Measurements from ENCODE around the gene DRG2.

The DRG2 gene, protein sequence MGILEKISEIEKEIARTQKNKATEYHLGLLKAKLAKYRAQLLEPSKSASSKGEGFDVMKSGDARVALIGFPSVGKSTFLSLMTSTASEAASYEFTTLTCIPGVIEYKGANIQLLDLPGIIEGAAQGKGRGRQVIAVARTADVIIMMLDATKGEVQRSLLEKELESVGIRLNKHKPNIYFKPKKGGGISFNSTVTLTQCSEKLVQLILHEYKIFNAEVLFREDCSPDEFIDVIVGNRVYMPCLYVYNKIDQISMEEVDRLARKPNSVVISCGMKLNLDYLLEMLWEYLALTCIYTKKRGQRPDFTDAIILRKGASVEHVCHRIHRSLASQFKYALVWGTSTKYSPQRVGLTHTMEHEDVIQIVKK

DNA sequence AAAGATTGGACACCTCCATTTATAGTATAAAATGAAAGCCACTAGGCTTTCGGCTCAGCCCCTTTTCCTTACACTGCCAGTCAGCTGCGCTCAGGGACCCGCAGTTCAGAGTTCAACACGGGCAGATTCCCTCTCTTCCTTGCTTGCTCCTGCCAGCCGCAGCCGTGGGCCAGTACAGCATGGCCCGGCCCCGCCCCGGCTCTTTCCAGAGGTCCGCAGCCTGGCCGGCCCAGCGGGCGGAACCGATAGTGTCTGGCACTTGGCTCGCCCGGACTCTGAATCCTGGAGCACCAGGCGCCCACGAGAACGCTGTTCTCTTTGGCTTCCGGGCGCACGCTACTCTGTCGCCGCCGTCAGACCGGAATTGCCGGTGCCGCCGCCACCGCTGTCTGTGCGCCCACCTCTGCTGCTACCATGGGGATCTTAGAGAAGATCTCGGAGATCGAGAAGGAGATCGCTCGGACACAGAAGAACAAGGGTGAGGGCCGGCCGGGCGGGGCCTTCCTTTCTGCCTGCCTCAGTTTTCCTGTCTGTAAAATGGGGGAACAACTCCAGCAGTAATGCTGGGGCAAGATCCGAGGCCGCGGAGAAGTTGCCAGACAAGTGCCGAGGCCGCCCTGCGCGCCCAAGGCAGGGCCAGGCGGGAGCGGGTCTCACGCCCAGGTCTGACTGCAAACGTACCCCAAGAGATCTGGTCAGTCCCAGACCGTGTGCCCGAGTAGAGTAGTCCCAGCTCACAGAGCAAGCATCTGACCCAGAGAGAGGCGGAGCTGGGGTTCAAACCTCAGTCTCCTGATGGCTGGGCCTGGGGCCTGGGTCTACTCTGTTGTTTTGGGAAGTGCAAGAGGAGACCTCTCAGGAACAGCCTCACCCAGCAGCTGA, at the start of gene DRG2:
DRG2 (plus strand) TSS at position 339 of the 882 bp plus-strand sequence; CDS start at position 415, 76 bp downstream.
- DNase-seq: peak; percentile 84

DNA sequence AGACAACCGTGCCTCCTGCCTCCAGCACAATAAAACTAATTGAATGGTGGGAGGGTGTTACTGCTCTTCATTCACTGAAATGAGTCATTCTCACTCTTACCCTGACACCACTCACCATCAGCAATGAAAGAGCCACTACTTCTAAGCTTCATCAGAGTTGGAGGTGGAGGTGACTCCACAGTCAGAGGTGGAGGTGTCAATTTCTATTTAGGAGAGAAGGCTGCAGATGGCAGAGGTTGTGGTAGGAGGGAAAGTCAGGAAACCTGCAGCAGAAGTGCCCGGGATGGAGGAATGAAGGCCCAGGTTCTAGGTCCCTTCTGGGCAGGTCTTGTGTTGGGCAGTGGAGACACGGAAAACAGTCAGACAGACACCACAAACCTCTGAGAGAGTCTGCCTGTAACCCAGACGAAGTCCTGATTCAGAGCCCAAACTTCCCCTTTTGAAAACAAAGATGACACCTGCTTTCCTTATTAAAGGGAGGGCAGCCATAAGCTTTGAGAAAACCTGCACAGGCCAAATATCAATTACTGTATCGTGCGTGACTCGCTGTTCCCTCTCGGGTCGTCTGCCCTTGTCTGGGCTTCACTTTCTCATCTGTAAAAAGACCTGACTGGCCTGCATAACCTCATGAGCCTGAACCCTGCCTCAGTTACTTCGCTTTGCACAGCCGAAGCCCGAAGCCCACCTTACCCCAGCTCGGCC, 49.4 kb upstream of the DRG2 start:
- peak; percentile 29 for DNase-seq

DNA sequence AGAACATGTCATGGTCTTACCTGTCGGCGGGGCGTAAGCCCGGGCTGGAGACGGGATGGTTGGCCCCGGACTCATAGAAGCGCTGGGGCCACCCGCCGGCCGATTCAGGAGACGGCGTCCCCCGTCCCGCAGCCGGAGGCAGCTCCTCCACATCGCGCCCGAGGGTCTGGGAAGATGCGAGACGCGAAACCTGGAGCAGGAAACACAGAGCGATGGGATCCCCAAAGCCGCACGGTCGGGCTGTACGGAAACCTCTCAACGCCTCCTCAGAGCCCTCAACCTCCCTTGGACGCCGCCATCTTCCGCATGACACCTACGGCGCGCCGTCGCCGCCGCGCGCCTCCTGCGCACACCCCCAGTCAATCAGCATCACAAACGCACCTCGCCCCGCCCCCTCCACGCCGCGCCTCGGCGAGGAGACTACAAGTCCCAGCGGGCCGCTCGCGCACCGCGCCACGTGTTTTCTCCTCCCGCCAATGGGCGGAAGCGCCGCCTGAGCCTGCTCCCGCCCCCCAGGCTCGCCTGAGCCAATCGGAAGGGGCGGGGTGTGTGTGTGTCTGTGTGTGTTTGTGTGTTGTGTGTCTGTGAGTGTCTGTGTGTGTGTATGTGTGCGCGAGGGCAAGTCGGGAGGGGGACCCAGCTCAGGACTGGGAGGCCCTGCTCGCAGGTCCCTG, 48.8 kb upstream of the DRG2 start, which contains the start of the genes ATPAF2 and GID4:
ATPAF2 (minus strand) TSS at position 308 of the 674 bp plus-strand sequence; CDS start at position 153, 155 bp downstream.
GID4 (plus strand) TSS at position 548 of the 674 bp plus-strand sequence; CDS start at position 605, 57 bp downstream.
- DNase-seq: peak; percentile 99

DNA sequence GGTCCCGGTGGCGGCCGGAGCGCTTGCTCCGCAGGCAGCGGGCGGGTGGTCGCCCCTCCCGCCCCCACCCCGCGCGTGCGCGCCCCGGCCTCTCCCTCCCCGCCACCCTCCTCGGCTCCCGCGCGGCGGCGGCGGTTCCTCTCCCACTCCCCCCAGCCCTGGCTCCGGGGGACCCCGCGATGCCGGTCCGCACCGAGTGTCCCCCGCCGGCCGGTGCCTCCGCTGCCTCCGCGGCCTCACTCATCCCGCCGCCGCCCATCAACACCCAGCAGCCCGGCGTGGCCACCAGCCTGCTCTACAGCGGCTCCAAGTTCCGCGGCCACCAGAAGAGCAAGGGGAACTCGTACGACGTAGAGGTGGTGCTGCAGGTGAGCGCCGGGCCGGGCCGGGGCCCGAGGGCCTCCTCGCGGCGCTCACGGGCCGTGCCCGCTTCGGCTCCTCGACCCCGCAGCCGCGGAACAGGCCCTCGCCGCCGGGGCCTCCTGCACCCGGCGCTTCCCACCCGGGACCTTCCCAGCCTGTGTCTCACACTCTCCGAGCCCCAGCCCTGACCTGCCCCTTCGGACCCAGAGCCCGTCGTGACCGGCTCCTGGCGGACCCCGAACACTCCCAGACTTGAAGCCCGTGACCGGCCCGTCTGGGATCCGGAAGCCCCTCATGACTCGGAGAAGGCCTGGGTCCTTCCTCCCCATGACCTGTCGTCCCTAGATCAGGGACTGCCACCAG, 48.0 kb upstream of the DRG2 start:
- peak; percentile 11 for DNase-seq

DNA sequence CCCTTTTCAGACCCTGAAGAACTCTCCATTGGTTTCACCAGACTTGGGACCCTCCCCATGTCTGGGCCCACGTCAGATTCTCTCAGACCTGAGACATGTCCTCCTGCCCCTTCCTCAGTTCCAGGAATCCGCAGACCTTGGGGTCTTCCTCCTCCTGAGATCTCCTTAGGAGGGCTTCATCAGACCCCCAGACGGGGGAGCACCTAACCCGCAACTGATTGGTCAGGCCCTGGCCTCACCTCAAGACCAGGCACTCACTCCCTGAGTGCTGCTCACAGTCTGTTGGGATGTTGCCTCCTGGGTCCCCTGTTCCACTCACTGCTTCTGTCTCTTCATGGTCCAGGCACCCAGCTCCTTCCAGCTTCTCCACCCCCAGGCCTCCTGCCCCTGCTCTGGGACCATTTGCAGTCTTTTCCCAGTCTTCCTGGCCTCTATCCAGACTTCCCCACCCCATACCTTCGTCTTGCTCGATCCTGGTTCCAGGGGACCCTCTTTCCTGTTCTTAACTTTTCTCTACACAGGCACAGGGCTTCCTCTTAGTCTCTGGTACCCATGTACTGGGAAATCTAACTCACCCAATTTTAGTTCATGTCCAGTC, 47.4 kb upstream of the DRG2 start:
- DNase-seq: no peak

DNA sequence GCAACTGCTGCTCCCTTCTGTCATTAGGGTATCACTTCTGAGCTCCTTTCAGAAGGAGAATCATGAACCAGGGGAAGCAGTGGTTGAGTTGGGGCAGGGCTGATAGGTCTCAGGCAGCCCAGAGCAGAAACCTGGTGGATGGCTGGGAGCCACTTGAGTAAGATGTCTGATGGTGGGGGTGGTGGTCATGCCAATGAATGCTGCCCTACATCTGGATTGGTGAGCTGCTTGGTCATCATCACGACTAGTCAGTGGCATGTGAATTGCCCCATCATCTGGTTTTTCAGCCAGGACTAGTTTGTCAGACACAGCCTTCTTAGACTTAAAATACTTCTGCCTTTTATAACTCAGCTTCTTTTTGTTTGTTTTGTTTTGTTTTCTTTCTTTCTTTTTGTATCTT, 46.0 kb upstream of the DRG2 start:
- no peak for DNase-seq

DNA sequence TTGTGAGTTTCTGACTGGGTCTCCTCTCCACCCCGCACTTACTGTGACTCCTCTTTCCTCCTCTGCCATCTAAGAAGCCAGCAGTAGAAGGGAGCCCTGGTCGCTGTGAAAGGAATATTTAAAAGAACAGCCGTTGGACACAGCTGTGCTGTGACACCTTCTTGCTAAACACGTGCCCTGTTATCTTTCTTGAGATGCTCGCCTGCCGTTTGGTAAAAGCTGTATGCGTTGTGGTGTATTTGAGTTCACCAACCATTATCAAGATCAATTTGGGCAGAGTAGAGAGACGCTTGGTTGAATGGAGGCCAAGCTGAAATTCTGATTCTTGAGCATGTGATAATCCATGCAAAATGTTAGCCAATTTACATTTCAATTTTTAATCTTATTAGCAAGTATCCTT, 44.8 kb upstream of the DRG2 start:
- DNase-seq: no peak

DNA sequence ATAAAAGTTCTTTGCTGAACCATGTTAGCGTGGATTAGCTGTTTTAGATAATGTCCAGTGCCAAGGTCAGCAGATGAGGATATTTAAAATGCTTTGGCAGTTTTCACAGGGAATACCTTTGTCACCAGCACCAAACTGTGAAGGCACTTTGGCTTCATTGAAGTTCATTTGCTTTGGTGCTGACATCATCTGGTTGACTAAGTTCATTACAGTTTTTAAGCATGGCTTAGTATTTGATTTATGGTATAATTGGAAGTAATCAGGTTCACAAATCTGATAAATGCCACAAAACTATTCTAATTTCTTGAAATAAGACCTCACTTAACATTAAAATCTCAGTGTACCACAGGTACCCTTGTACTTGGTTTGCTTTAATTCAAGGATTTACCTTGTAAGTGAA, 44.3 kb upstream of the DRG2 start:
- DNase-seq: peak; percentile 19

DNA sequence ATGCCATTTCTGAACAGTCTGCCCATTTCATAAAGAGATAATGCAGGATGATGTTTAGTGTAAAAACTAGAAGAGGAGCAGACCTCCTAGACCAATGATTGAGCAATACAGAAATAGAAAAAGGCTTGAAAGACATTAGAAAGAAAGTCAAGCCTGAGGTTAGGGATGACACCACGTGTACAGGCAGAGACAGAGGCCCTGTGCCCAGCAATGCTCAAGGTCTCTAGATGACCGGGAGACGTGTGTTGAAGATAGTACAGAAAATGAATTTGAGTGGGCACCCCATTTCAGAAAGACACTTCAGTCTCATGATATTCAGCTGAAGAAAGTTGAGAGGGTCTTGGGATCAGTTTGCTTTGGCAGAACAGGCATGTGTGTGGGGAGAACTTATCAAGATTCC, 43.1 kb upstream of the DRG2 start:
- DNase-seq: no peak

DNA sequence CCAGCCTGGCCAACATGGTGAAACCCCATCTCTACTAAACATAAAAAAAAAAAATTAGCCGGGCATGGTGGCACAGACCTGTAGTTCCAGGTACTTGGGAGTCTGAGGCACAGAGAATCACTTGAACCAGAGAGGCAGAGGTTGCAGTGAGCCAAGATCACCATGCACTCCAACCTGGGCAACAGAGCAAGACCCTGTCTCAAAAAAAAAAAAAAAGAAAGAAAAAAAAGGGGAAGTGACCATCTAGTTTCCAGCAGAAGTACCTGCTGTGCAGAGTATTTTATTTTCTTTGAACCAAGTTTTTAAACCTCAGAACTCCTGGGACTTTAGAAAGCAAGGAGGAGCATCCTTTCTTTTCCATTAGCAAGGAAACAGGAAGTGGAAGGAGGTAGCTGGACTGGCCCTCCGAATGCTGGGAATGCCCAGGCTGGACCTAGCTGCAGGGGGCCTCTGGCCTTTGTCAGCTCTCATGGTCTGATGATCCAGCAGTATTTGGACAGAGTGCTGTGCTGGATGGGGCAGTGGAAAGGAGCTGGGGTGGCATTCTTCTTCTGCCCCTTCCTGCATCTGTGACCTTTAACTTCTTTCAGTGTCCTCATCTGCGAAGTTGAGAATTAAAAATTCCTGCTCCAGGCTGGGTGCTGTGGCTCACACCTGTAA, 41.9 kb upstream of the DRG2 start:
- no peak for DNase-seq

DNA sequence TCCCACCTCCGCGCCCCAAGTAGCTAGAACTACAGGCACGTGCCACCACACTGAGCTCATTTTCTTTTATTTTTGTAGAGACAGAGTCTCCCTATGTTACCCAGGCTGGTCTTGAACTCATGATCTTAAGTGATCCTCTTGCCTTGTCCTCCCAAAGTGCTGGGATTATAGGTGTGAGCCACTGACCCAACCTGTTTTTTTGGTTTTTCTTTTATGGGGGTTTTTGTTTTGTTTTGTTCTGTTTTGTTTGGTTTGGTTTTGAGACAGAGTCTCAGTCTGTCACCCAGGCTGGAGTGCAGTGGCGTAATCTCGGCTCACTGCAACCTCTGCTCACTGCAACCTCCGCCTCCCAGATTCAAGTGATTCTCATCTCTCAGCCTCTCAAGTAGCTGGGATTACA, 32.2 kb upstream of the DRG2 start:
- DNase-seq: no peak

DNA sequence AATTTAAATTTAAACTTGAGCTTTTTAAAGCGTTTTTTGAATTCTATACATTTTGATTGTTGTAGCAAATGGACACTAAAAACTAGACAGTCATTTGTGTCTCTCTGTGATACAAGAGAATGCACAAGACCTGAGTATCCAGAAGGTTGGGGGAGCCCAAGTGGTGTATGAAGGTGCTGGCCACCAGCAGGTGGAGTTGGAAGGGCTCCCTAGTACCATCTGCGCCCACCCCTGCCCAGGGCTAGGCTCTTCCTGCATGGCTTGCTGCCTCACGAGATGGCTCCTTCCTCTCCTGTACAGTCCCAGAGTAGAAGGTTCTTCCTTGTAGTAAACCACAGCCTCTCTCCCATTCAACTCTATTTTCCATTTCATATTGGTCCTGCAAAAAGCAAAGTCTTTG, 31.5 kb upstream of the DRG2 start:
- DNase-seq: no peak

DNA sequence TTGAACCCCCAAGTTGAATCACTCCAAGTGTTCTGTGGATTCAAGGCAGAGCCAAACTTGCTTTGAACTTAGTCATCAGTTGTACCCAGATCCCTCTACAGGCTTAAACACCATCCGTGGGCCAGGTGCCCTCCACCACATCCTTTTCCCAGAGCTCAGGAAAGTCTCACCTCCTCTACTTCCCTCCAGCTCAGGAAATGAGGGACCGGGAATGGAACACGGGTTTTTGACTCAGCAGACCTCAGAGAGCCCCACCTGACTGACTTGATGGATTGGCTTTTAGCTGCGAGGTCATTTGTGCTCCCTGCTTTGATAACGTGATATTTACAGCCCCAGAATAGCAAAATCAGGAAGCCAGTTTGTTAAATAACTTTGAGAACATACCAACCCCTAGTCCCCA, 28.5 kb upstream of the DRG2 start:
- no peak for DNase-seq

DNA sequence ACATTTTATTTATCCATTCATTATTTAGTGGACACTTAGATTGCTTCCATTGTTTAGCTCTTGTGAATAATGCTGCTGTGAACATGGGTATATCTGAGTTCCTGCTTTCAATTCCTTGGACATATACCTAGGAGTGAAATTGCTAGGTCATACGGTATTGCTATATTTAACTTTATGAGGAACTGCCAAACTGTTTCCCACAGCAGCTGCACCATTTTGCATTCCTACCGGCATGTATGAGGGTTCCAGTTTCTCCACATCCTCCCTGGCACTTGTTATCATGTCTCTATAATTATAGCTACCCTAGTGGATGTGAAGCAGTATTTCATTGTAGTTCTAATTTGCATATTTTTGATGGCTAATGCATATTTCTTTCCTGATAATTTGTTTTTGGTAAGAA, 23.7 kb upstream of the DRG2 start:
- no peak for DNase-seq

DNA sequence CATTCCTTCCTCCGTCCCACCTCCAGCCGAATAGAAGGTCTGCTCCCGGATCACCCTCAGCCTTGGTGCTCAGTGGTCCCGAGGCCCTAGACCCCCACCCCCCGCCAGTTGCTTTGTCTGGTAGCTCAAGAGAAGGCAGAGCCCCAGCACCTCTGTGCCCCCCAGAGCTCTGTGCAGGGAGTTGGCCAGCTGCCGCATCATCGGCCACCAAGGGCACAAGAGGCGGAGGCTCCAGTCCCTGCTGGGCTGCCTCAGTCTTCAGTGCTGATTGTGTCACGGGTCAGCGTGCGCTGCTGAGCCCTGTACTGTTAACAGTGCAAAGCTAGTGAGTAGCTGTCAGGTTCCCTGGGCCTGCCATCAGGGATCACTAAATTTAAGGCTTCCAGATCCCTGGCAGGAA, 22.2 kb upstream of the DRG2 start:
- no peak for DNase-seq

DNA sequence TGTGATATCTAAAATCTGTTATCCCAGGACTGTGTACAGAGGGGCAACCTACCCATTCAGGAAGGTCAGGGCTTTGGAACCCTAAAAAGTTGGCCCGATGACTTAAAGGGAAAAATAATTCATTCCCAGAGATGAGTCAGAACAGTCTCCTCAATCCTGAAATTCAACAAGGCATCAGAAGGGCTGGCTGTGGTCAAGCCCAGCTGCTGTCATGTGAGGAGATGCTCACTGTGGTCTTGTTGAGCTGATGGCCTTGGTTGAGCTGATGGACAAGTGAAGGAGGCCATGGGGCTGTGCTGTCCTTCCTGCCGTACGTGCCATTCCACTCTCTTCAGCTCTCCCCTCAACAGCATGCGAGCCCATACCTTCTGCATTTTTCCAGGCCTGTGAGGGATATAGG, 20.9 kb upstream of the DRG2 start:
- no peak for DNase-seq

DNA sequence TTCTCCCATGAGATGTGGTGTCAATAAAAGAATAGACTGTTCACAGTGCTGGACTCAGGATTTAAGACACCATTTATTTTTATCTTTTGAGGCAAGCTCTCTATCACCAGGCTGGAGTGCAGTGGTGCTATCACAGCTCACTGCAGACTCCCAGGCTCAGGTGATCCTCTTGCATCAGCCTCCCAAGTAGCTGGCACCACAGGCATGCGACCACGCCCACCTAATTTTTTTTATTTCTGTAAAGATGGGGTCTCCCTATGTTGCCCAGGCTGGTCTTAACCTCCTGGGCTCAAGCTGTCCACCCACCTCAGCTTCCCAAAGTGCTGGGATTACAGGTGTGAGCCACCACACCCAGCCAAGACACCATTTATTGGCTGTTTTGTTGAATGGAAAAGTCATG, 18.6 kb upstream of the DRG2 start:
- DNase-seq: no peak

DNA sequence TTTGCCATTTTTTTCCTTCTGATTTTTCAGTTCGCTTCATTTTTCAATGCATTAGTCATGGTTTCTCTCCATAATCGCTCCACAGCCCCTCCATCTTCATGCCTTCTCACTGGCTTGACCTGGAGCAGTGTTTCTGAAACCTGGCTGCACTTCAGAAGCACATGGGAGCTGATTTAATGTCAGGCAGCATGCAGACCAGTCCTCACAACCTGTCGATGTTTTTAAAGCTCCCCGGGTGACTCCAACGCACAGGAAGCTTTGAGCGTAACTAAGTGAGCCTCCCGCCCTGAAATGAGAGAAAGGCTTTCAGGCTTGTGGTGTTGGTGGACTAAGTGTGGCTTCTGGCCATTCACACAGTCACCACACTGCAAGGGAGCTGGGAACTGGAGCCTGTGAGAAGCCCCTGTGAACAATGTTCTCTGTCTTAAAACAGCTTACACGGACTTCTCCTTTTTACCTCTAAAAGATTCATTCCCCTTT, 16.8 kb upstream of the DRG2 start:
- DNase-seq: no peak

DNA sequence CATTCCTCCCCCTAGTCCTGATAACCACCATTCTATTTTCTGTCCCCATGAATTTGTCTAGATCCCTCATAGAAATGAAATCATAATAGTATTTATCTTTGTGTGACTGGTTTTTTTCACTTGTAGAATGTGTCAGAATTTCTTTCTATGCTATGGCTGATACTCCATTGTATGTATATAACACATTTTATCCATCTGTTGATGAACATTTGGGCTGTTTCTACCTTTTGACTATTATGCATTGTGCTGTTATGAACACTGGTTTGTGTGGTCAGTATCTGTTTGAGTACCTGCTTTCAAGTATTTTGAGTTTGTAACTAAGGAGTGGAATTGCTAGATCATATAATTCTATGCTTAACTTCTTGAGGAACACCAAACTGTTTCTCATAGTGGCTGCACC, 16.0 kb upstream of the DRG2 start:
- no peak for DNase-seq

DNA sequence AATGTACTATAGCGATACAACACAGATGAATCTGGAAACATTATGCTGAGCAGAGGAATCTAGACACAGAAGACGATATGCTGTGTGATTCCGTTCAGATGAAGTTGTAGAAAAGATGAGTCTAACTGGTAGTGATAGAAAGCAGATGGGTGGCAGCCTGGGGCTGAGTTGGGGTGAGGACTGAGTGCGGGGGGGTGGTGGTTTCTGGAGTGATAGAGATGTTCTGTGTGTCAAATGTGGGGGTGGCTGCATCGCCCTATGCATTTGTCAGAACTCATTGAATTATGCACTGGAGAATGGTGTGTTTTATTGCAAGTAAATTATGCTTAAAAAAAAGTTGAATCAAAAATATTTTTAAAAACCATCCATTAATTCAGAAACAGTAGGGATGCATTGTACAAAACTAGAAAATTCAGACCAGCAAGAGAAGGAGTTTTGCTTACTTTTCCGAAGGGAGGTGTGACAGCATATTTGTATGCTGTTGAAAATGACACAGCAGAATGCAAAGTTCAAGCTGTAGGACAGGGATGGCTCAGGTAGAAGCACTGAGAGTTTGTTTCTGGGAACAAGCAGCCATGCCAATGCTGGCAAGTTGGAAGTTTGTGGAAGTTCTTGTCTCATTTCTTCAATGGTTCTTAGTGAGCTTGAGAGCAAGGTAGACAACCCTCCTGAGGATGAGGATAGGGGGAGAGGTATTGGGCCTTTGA, 13.0 kb upstream of the DRG2 start:
- no peak for DNase-seq
